Left renal cortex interstitium (tissue), 4 donors: ENCODE measurements around the gene VNN1. TPM values are rescaled to one million over a fixed set of nuclear protein-coding genes. Genes with fewer than 3 reads are reported as not detected.
"Not testable (repeated sequence)": the region's sequence is repeated elsewhere in the genome, so short reads cannot be mapped to it uniquely, and the experiment has no call there.

Experiments
- DNase-seq, 4 donors: peaks; one replicate each; pipeline ENCODE4 v3.0.0-alpha.2; 2013; ENCODE audit warnings: low read depth in 4 of 4, low spot score in 2 of 4, missing footprints in 1 of 4
- polyA plus RNA-seq, 4 donors: library from polyadenylated mRNA; unstranded; fragments of 120-200 nt; gene quantifications; one replicate each; pipeline ENCODE4 v1.2.1, GENCODE V29; 2013; ENCODE audit not compliant: insufficient read length in 4 of 4

Gene VNN1
- polyA plus RNA-seq, 4 donors: 0.08 to 0.37 (median 0.18) TPM

DNA sequence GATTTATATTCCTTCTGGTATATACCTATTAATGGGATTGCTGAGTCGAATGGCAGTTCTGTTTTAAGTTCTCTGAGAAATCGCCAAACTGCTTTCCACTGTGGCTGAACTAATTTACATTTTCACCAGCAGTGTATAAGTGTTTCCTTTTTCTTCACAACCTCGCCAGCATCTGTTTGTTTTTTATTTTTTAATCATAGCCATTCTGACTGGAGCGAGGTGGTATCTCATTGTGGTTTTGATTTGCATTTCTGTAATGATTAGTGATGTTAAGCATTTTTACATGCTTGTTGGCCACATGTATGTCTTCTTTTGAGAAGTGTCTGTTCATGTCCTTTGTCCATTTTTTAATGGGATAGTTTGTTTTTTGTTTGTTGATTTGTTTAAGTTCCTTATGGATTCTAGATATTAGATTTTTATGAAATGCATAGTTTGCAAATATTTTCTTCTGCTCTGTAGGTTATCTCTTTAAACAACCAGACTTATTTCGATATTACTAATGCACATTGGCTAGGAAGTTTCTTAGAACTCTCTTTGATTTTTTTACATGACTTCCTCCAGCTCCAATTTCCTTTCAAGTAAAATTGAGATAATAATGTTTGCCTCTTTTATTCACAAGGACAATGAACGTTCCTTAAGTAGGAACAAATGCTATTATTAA lies 12.2 kb upstream of the VNN1 start:
- no peak for DNase-seq

- no peak for DNase-seq
These were observed 11.6 kb upstream of the VNN1 start for GRCh38 chr6:132725471-132725870.

DNA sequence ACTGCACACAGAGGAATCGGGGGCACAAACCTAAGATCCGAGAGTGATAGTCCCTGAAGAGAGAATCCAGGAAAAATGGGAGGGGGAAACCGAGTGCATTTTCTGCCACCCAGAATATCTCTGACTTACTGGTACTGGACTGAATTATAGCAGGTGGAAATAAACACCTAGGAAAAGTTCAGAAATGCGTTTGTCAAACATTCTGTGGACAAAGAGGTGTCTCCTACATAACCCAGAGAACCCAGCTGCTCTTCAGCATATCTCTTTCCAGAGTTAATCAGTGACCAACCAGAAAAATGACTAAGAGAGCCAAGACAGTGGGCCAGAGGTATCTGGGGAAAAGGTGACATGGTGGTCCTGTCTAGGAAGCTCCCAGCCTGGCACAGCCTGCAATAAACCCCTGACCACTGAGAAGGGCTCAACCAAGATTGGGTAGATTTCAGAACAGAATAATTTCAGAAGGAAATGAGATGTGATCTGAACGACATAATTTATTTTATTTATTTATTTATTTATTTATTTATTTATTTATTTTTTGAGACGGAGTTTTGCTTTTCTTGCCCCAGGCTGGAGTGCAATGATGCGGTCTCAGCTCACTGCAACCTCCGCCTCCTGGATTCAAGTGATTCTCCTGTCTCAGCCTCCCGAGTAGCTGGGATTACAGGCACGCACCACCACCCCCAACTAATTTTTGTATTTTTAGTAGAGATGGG lies 6.0 kb upstream of the VNN1 start:
- no peak for DNase-seq

- no peak for DNase-seq
These were observed 2.2 kb upstream of the VNN1 start for GRCh38 chr6:132715881-132716637.

DNA sequence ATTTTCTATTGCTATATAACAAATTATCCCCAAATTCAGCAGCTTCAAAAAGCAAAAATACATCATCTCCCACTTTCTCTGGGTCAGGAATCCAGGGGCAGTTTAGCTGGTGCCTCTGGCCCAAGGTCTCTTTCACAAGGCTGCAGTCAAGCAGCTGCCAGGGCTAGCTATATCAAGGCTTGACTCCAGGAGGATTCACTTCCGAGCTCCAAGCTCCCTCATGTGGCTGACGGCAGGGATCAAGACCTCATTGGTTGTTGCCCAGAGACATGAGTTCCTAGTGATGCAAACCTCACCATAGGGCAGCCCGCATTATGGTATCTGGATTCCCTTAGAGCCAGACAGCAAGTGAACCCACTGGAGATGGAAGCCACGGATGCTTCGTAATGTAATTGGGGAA lies 1.3 kb upstream of the VNN1 start:
- peak in 1 of 4 donors; percentile 9 for DNase-seq

GRCh38 chr6:132714160-132714559 lies 305 bp upstream of the VNN1 start:
- no peak for DNase-seq

DNA sequence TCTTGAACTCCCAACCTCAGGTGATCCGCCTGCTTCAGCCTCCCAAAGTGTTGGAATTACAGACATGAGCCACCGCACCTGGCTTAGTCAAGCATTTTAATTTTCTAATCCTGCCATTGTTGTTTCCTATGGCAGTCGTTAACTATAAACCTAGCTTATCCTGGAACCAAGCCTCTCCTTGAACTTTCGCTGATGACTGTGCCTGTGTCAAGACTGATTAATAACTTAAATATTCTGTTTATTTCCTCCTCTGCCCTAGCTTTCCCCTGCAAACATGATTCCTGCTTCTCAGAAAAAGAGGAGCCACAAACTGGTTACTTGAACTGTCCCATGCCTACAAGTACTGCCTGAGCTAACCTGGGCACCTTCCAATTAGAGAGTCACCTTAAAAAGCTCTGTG lies 1.5 kb downstream of the VNN1 start:
- no peak for DNase-seq

GRCh38 chr6:132708771-132709170 lies 5.1 kb downstream of the VNN1 start:
- DNase-seq: no peak

GRCh38 chr6:132708002-132708401 lies 5.9 kb downstream of the VNN1 start:
- DNase-seq: no peak

- not testable (repeated sequence) for DNase-seq
These were observed 7.1 kb downstream of the VNN1 start for GRCh38 chr6:132706756-132707155.

DNA sequence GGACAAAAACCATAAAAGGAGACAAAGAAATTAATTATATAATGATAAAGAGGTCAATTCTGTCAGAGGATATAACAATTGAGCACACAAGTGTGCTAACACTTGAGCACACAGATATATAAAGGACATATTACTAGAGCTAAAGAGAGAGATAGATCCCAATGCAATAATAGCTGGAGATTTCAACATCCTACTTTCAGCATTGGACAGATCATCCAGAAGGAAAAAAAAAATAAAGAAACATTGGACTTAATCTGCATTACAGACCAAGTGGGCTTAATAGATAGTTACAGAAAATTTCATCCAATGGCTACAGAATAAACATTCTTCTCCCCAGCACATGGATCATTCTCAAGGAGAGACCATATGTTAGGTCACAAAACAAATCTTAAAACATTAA lies 9.9 kb downstream of the VNN1 start:
- DNase-seq: no peak

DNA sequence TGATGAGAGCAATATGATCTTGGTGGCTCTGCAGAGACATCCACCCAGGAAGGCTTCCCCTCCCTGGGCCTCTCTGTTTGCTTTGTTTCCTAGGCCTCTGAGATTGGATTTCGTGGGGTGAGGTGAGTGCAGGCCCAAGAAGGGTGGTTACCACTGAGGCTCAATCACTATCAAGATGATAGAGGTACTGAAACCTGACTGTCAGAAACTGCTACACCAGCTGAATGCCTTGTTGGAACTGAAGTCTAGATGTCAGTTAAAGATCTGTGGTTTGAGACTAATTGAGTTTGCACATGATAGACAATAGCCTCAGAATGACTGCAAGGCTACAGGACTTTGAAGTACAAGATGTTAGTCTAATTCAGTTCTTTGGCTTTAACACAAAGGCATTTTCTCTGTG lies 15.2 kb downstream of the VNN1 start:
- DNase-seq: no peak

DNA sequence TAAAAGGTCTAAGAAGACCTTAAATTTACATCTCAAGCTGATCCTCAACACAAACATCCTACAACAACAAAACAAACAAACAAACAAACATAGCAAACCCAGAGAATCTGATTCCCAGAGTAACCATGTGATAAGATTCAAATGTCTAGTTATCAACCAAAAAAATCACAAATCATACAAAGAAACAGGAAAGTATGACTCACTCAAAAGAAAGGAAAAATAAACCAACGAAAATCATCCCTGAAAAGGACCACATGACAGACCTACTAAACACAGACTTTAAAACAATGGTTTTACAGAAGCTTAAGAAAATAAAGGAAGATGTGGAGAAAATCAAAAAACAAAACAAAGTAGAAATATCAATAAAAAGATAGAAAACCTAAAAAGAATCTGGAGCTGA lies 18.1 kb downstream of the VNN1 start:
- DNase-seq: no peak

GRCh38 chr6:132693478-132693877 lies 20.4 kb downstream of the VNN1 start:
- DNase-seq: no peak

- no peak for DNase-seq
These were observed 23.2 kb downstream of the VNN1 start for GRCh38 chr6:132690678-132691077.

DNA sequence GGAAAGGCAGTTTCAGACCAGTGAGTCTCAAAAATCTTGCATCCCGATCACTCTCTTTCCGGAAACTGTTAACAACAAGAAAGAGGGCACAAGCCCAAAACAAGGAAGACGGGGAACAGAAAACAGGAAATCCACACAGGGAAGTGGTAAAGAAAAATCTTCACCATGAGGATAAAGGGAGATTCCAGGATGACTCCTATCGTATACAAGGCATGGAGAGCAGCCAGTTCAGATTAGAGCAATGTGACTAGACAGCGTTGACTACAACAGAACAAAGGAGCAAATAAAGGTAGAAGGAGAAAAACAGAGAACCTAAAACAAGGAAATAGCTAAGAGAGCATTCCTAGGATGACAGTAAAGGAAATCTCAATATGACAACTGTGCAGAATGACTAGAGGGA lies 26.5 kb downstream of the VNN1 start:
- DNase-seq: no peak

- no peak for DNase-seq
These were observed 27.3 kb downstream of the VNN1 start for GRCh38 chr6:132686531-132686930.

DNA sequence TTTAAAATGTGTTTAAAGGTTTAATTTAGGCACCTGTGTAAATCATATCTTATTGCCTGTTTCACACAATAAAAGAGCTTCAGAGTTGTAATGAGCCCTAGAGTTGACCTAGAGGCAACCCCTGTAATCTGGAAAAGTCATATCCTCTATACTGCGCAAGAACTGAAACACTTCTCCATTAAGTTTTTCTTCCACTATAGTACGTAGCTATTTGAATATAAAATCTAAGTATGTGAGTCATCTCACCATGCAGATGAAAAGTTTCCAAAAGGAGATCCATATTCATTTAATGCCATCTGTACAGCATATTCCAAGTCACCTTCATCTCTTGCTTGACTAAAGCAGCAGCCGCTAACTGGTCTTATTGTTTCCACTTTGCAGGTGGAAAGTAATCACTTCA lies 28.8 kb downstream of the VNN1 start:
- no peak for DNase-seq

- DNase-seq: no peak
These were observed 29.6 kb downstream of the VNN1 start for GRCh38 chr6:132684272-132684671.

- no peak for DNase-seq
These were observed 30.3 kb downstream of the VNN1 start for GRCh38 chr6:132683543-132683942.

DNA sequence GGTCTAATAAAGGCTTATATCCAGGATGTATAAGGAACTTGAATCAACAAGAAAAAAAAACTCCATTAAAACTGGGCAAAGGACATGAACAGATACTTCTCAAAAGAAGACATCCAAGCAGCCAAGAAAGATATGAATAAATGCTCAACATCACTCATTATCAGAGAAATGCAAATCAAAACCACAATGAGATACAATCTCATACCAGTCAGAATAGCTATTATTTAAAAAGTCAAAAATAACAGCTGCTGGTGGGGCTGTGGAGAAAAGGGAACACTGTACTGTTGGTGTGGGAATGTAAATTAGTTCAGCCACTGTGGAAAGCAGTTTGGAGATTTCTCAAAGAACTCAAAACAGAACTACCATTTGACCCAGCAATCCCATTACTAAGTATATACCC lies 34.8 kb downstream of the VNN1 start:
- not testable (repeated sequence) for DNase-seq

DNA sequence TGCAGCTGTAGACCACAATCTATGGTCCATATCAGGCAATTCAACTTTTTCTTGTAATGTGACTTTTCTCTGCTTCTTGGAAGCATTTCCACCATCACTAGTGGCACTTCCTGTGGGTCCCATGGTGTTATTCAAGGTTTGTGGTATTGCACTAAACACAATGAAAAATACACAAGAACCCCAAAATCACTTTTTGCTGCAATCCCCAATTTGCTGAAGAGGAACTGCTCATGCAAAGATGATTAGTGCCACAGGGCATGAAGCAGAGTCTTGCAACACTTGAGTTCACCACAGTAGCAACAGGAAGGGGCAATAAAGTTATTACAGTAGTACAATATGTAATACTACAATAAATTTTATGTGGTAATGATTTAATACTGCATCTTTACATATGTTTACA lies 38.1 kb downstream of the VNN1 start:
- no peak for DNase-seq
